ENCODE results near the gene NHSL1. TPM values are rescaled to one million over a fixed set of nuclear protein-coding genes. Genes with fewer than 3 reads are reported as not detected.

Gene NHSL1
- total and polyA plus RNA-seq, 9 donors, result 20.0 to 35.7 (median 28.4) TPM

GRCh38 chr6:138421089-138421488, 78.2 kb downstream of the NHSL1 start:
- no peak for DNase-seq
- Histone ChIP-seq H3K4me1 (ENCODE audit: control insufficient read depth, insufficient read depth, low read length) (no peaks in the 10 kb centered on the region), H3K27ac (ENCODE audit: low read length) (no peak overlapping the region), H3K9me3 (replicated peaks; ENCODE audit: control insufficient read depth, low read depth, low read length) (peaks cover 8% of the 10 kb centered on the region), H3K4me3 (ENCODE audit: low read length) (no peak overlapping the region), H3K27me3 (ENCODE audit: control insufficient read depth, insufficient read depth, low read length) (no peaks in the 10 kb centered on the region), H3K36me3 (ENCODE audit: control insufficient read depth, insufficient read depth, low read length) (peaks cover 26% of the 10 kb centered on the region)
- no CpG with 5 or more reads among the region's 6 CpGs for WGBS (ENCODE audit: insufficient coverage)

GRCh38 chr6:138420356-138420755, 78.9 kb downstream of the NHSL1 start:
- DNase-seq, result no peak
- Histone ChIP-seq H3K27me3 (ENCODE audit: control insufficient read depth, insufficient read depth, low read length) (no peaks in the 10 kb centered on the region), H3K36me3 (ENCODE audit: control insufficient read depth, insufficient read depth, low read length) (peaks cover 26% of the 10 kb centered on the region), H3K9me3 (replicated peaks; ENCODE audit: control insufficient read depth, low read depth, low read length) (peaks cover 8% of the 10 kb centered on the region), H3K27ac (ENCODE audit: low read length) (no peak overlapping the region), H3K4me1 (ENCODE audit: control insufficient read depth, insufficient read depth, low read length) (no peaks in the 10 kb centered on the region), H3K4me3 (ENCODE audit: low read length) (no peak overlapping the region)
- 100% methylated on average over 2 of the region's 4 CpGs for WGBS (ENCODE audit: insufficient coverage)

- H3K4me3 ChIP-seq (ENCODE audit: low read length), result no peak overlapping the region
- no peak for DNase-seq
- H3K27me3 ChIP-seq (ENCODE audit: control insufficient read depth, insufficient read depth, low read length), result no peaks in the 10 kb centered on the region
- H3K27ac ChIP-seq (ENCODE audit: low read length), result no peak overlapping the region
- H3K4me1 ChIP-seq (ENCODE audit: control insufficient read depth, insufficient read depth, low read length), result no peaks in the 10 kb centered on the region
- 94% methylated on average over 2 of the region's 3 CpGs for WGBS (ENCODE audit: insufficient coverage)
- peaks cover 29% of the 10 kb centered on the region for H3K36me3 ChIP-seq (ENCODE audit: control insufficient read depth, insufficient read depth, low read length)
- peaks cover 8% of the 10 kb centered on the region for H3K9me3 ChIP-seq (replicated peaks; ENCODE audit: control insufficient read depth, low read depth, low read length)
Measured at GRCh38 chr6:138419766-138420165, 79.5 kb downstream of the NHSL1 start.

GRCh38 chr6:138418118-138418742, 81.1 kb downstream of the NHSL1 start:
- Histone ChIP-seq H3K4me1 (ENCODE audit: control insufficient read depth, insufficient read depth, low read length) (no peaks in the 10 kb centered on the region), H3K9me3 (replicated peaks; ENCODE audit: control insufficient read depth, low read depth, low read length) (peaks cover 8% of the 10 kb centered on the region), H3K4me3 (ENCODE audit: low read length) (no peak overlapping the region), H3K27ac (ENCODE audit: low read length) (no peak overlapping the region), H3K27me3 (ENCODE audit: control insufficient read depth, insufficient read depth, low read length) (no peaks in the 10 kb centered on the region), H3K36me3 (ENCODE audit: control insufficient read depth, insufficient read depth, low read length) (peaks cover 30% of the 10 kb centered on the region)
- DNase-seq, result no peak
- WGBS (ENCODE audit: insufficient coverage), result 100% methylated on average over 1 of the region's 3 CpGs

GRCh38 chr6:138417493-138418117, 81.7 kb downstream of the NHSL1 start:
- WGBS (ENCODE audit: insufficient coverage), result 73% methylated on average over 3 of the region's 3 CpGs
- Histone ChIP-seq H3K4me1 (ENCODE audit: control insufficient read depth, insufficient read depth, low read length) (no peaks in the 10 kb centered on the region), H3K36me3 (ENCODE audit: control insufficient read depth, insufficient read depth, low read length) (peaks cover 30% of the 10 kb centered on the region), H3K9me3 (replicated peaks; ENCODE audit: control insufficient read depth, low read depth, low read length) (peaks cover 8% of the 10 kb centered on the region), H3K27me3 (ENCODE audit: control insufficient read depth, insufficient read depth, low read length) (no peaks in the 10 kb centered on the region), H3K27ac (ENCODE audit: low read length) (no peak overlapping the region), H3K4me3 (ENCODE audit: low read length) (no peak overlapping the region)
- no peak for DNase-seq

GRCh38 chr6:138416206-138416605, 83.1 kb downstream of the NHSL1 start:
- no peak for DNase-seq
- Histone ChIP-seq H3K9me3 (replicated peaks; ENCODE audit: control insufficient read depth, low read depth, low read length) (peaks cover 8% of the 10 kb centered on the region), H3K36me3 (ENCODE audit: control insufficient read depth, insufficient read depth, low read length) (peaks cover 36% of the 10 kb centered on the region), H3K27me3 (ENCODE audit: control insufficient read depth, insufficient read depth, low read length) (no peaks in the 10 kb centered on the region), H3K27ac (ENCODE audit: low read length) (no peak overlapping the region), H3K4me3 (ENCODE audit: low read length) (no peak overlapping the region), H3K4me1 (ENCODE audit: control insufficient read depth, insufficient read depth, low read length) (no peaks in the 10 kb centered on the region)
- 88% methylated on average over 4 of the region's 4 CpGs for WGBS (ENCODE audit: insufficient coverage)

- Histone ChIP-seq H3K27me3 (ENCODE audit: control insufficient read depth, insufficient read depth, low read length) (no peaks in the 10 kb centered on the region), H3K9me3 (replicated peaks; ENCODE audit: control insufficient read depth, low read depth, low read length) (peaks cover 8% of the 10 kb centered on the region), H3K27ac (ENCODE audit: low read length) (no peak overlapping the region), H3K36me3 (ENCODE audit: control insufficient read depth, insufficient read depth, low read length) (peaks cover 36% of the 10 kb centered on the region), H3K4me1 (ENCODE audit: control insufficient read depth, insufficient read depth, low read length) (no peaks in the 10 kb centered on the region), H3K4me3 (ENCODE audit: low read length) (no peak overlapping the region)
- WGBS (ENCODE audit: insufficient coverage), result 86% methylated on average over 5 of the region's 5 CpGs
- DNase-seq, result no peak
Measured at GRCh38 chr6:138415125-138415524, 84.2 kb downstream of the NHSL1 start.

GRCh38 chr6:138410972-138411880, 88.1 kb downstream of the NHSL1 start:
- Histone ChIP-seq H3K9me3 (replicated peaks; ENCODE audit: control insufficient read depth, low read depth, low read length) (no peaks in the 10 kb centered on the region), H3K27me3 (ENCODE audit: control insufficient read depth, insufficient read depth, low read length) (no peaks in the 10 kb centered on the region), H3K4me3 (ENCODE audit: low read length) (no peak overlapping the region), H3K27ac (ENCODE audit: low read length) (no peak overlapping the region), H3K4me1 (ENCODE audit: control insufficient read depth, insufficient read depth, low read length) (no peaks in the 10 kb centered on the region), H3K36me3 (ENCODE audit: control insufficient read depth, insufficient read depth, low read length) (peaks cover 64% of the 10 kb centered on the region)
- WGBS (ENCODE audit: insufficient coverage), result 60% methylated on average over 1 of the region's 6 CpGs
- no peak for DNase-seq

GRCh38 chr6:138410048-138410735, 89.1 kb downstream of the NHSL1 start:
- peaks cover 63% of the 10 kb centered on the region for H3K36me3 ChIP-seq (ENCODE audit: control insufficient read depth, insufficient read depth, low read length)
- H3K4me1 ChIP-seq (ENCODE audit: control insufficient read depth, insufficient read depth, low read length), result no peaks in the 10 kb centered on the region
- no peak for DNase-seq
- no peak overlapping the region for H3K4me3 ChIP-seq (ENCODE audit: low read length)
- H3K27ac ChIP-seq (ENCODE audit: low read length), result no peak overlapping the region
- H3K9me3 ChIP-seq (replicated peaks; ENCODE audit: control insufficient read depth, low read depth, low read length), result no peaks in the 10 kb centered on the region
- no CpG with 5 or more reads among the region's 8 CpGs for WGBS (ENCODE audit: insufficient coverage)
- H3K27me3 ChIP-seq (ENCODE audit: control insufficient read depth, insufficient read depth, low read length), result no peaks in the 10 kb centered on the region

GRCh38 chr6:138406443-138406842, 92.9 kb downstream of the NHSL1 start:
- H3K27me3 ChIP-seq (ENCODE audit: control insufficient read depth, insufficient read depth, low read length), result no peaks in the 10 kb centered on the region
- WGBS (ENCODE audit: insufficient coverage), result no CpG with 5 or more reads among the region's 2 CpGs
- H3K27ac ChIP-seq (ENCODE audit: low read length), result no peak overlapping the region
- H3K36me3 ChIP-seq (ENCODE audit: control insufficient read depth, insufficient read depth, low read length), result peaks cover 39% of the 10 kb centered on the region
- no peak for DNase-seq
- H3K4me3 ChIP-seq (ENCODE audit: low read length), result no peak overlapping the region
- no peaks in the 10 kb centered on the region for H3K9me3 ChIP-seq (replicated peaks; ENCODE audit: control insufficient read depth, low read depth, low read length)
- H3K4me1 ChIP-seq (ENCODE audit: control insufficient read depth, insufficient read depth, low read length), result peaks cover 13% of the 10 kb centered on the region

Data from muscle of leg (tissue), 11 donors.